AG04450 (cell line): ENCODE measurements around the gene CENPE. TPM values are rescaled to one million over a fixed set of nuclear protein-coding genes. Genes with fewer than 3 reads are reported as not detected.

Experiments used
- CTCF ChIA-PET: fragments of 300-600, 350-600 bp; formaldehyde crosslinking; extraction: SDS; loops from one replicate; lab custom pipeline; 2022; ENCODE audit warnings: antibody characterized with exemption, inconsistent platforms; lab: Charles Lee
- POLR2A ChIA-PET: fragments of 350-600 bp; formaldehyde crosslinking; extraction: SDS; loops from one replicate; lab custom pipeline; 2021; ENCODE audit warnings: antibody characterized with exemption, inconsistent platforms; lab: Yijun Ruan, JAX
- DNase-seq: peaks from one replicate; pipeline ENCODE4 v3.0.0-alpha.2; 2011; ENCODE audit warnings: low read depth, low spot score
- H3K27ac ChIP-seq: one replicate; pipeline ENCODE4 v1.5.1; 2012; ENCODE audit warnings: low read depth, low read length, control low read depth
- H3K27me3 ChIP-seq: one replicate; pipeline ENCODE4 v1.6.0; 2012; ENCODE audit warnings: low read length; ENCODE audit not compliant: control insufficient read depth, insufficient read depth
- H3K4me3 ChIP-seq: 2 replicates; pipeline ENCODE4 v1.5.1; 2011; ENCODE audit warnings: mild to moderate bottlenecking, low read depth, low read length, control low read depth
- H3K9me3 ChIP-seq: 2 replicates; pipeline ENCODE4 v1.5.1; 2012; ENCODE audit warnings: low read length; ENCODE audit not compliant: control insufficient read depth, insufficient read depth
- polyA plus RNA-seq: library from polyadenylated mRNA; depleted of rRNA; stranded (reverse); fragments of >200 nt; gene quantifications from 2 replicates; pipeline ENCODE4 v1.2.3, GENCODE V29; 2011
- TF ChIP-seq, protein P1 (sequence below): IDR thresholded peaks from 2 replicates; pipeline ENCODE4 v1.5.1; 2011; ENCODE audit warnings: low read depth, low read length, control low read depth, inconsistent platforms

Gene CENPE
- polyA plus RNA-seq, 1 experiment, result 4.5 TPM

DNA sequence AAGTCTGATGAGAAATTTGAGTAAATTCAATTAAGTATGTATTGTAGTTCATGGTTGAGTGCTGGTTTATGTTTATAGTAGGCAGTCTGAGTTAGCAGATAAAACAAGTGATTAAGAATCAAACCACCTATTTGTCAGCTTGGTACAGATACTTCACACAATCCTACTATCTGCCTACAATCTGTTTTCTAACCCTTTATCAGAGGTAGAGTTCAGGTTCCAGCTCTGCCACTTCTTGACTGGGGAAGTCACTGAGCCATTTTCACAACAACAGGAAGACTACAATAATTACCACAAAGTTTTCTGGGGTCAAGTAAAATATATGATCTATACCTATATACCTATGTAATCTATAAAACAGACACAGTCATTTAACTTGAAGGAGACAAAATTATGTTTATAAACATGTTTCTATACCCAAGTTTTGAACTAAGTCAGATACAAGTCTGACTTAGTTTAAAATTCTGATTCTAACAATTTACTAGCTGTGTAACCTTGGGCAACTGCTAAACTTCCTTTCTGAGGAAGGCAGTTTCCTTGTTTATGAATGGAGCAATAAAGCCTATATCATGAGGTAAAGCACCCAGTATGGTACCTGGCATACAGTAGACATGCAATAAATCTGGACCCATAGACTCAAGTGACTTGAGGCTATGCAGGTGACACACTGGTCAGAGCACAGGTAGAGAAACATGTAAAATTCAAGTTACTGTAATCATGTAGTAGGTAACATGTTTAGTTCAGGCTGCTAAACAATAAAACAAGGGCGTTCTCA lies 61.3 kb downstream of the CENPE start:
- no peak overlapping the region for H3K4me3 ChIP-seq
- TF ChIP-seq, protein P1, sequence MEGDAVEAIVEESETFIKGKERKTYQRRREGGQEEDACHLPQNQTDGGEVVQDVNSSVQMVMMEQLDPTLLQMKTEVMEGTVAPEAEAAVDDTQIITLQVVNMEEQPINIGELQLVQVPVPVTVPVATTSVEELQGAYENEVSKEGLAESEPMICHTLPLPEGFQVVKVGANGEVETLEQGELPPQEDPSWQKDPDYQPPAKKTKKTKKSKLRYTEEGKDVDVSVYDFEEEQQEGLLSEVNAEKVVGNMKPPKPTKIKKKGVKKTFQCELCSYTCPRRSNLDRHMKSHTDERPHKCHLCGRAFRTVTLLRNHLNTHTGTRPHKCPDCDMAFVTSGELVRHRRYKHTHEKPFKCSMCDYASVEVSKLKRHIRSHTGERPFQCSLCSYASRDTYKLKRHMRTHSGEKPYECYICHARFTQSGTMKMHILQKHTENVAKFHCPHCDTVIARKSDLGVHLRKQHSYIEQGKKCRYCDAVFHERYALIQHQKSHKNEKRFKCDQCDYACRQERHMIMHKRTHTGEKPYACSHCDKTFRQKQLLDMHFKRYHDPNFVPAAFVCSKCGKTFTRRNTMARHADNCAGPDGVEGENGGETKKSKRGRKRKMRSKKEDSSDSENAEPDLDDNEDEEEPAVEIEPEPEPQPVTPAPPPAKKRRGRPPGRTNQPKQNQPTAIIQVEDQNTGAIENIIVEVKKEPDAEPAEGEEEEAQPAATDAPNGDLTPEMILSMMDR, result no peak
- no peaks in the 10 kb centered on the region for H3K9me3 ChIP-seq
- POLR2A ChIA-PET, result no interaction called here
- no peak overlapping the region for H3K27ac ChIP-seq
- DNase-seq, result no peak
- no peaks in the 10 kb centered on the region for H3K27me3 ChIP-seq
- CTCF ChIA-PET, result interaction anchor here (1.6 kb wide), 1 partner anchor 37 kb away, joined by 6 read pairs; the partner anchor contains the start of gene BDH2

DNA sequence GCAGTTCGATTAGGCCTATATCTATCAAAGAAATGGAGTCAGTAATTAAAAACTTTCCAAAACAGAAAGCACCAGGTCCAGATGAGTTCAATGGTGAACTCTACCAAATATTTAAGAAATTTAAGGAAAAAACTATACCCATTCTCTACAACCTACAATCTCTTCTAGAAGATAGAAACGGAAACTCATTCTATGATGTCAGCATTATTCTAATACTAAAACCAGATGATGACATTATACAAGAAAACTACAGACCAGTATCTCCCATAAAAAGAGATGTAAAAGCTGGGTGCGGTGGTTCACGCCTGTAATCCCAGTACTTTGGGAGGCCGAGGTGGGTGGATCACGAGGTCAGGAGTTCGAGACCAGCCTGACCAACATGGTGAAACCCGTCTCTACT lies 69.0 kb downstream of the CENPE start:
- Histone ChIP-seq H3K9me3 (no peaks in the 10 kb centered on the region), H3K4me3 (no peak overlapping the region), H3K27ac (no peak overlapping the region), H3K27me3 (no peaks in the 10 kb centered on the region)
- no peak for DNase-seq
- CTCF ChIA-PET, result no interaction called here
- POLR2A ChIA-PET, result no interaction called here
- TF ChIP-seq, protein P1, result no peak

DNA sequence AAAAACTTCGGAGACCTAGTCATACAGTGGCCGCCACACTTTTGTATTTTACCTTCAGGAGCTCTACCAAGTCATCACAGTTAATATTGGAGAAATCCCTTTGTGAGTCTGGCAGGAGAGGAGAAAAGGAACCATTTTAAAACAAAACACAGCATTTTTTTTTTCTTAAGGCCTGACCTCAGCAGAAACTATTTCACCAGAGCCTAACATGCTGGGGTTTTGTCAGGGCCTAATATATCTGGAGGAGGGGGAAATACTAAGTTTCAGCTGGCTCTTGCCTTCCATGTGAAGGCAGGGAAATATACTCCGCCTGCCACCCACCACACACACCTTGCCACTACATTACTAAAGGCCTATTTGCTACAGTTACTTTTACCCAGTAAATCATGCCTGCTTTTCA lies 72.0 kb downstream of the CENPE start:
- TF ChIP-seq, protein P1, result no peak
- CTCF ChIA-PET, result no interaction called here
- POLR2A ChIA-PET, result no interaction called here

DNA sequence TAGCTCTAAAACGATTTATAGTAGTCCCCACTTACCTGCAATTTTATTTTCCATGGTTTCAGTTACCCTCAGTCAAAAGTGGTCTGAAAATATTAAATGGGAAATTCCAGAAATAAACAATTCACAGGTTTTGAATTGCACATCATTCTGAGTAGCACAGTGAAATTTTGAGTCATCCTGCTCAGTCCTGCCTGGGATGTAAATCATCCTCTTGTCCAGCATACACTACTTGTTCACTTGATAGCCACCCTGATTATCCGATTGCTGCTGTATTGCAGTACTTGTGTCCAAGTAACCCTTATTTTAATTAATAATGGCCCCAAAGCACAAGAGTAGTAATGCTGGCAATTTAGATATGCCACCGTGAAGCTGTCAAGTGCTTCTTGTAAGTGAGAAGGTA lies 75.0 kb downstream of the CENPE start:
- H3K4me3 ChIP-seq, result no peak overlapping the region
- CTCF ChIA-PET, result interaction anchor here (1.4 kb wide), 1 partner anchor 23 kb away, joined by 5 read pairs; no protein-coding TSS in a partner anchor
- POLR2A ChIA-PET, result no interaction called here
- H3K9me3 ChIP-seq, result no peaks in the 10 kb centered on the region
- no peaks in the 10 kb centered on the region for H3K27me3 ChIP-seq
- no peak overlapping the region for H3K27ac ChIP-seq
- TF ChIP-seq, protein P1, result no peak
- no peak for DNase-seq

More for the DNA sequence above, 72.0 kb downstream of the CENPE start:
- Histone ChIP-seq H3K9me3 (no peaks in the 10 kb centered on the region), H3K27ac (no peak overlapping the region), H3K27me3 (no peaks in the 10 kb centered on the region), H3K4me3 (no peak overlapping the region)
- DNase-seq, result no peak

DNA sequence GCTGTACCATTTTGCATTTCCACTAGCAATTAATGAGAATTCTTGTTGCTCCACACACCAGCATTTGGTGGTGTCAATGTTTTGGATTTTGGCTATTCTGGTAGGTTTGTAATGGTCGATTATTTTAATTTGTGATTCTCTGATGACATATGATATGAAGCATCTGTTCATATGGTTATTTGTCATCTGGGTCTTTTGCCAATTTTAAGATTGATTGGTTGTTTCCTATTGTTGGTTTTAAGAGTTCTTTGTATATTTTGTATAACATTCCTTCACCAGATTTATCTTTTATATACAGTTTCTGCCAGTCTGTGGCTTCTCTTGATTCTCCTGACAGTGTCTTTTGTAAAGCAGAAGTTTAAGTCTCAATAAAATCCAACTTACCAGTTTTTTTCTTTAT lies 80.0 kb downstream of the CENPE start:
- Histone ChIP-seq H3K9me3 (no peaks in the 10 kb centered on the region), H3K27ac (no peak overlapping the region), H3K4me3 (no peak overlapping the region), H3K27me3 (no peaks in the 10 kb centered on the region)
- DNase-seq, result no peak
- ChIA-PET CTCF (interaction anchor here (2.4 kb wide), 1 partner anchor 18 kb away, joined by 12 read pairs; the partner anchor contains the start of gene BDH2), POLR2A (interaction anchor here (0.7 kb wide), 1 partner anchor 36 kb away, joined by 5 read pairs; no protein-coding TSS in a partner anchor)
- TF ChIP-seq, protein P1, result no peak
